GM12875 (cell line): Measurements from ENCODE around the gene MARCHF11.

ENCODE experiments used
- H3K4me3 ChIP-seq: one replicate; pipeline ENCODE4 v1.5.1; 2011; ENCODE audit warnings: low read depth, low read length, control low read depth
- CTCF ChIP-seq: IDR thresholded peaks from 2 replicates; pipeline ENCODE4 v1.5.1; 2011; ENCODE audit warnings: low read depth, mild to moderate bottlenecking, control low read depth, inconsistent platforms, low read length, moderate library complexity, borderline replicate concordance; ENCODE audit not compliant: insufficient read depth

The MARCHF11 gene

DNA sequence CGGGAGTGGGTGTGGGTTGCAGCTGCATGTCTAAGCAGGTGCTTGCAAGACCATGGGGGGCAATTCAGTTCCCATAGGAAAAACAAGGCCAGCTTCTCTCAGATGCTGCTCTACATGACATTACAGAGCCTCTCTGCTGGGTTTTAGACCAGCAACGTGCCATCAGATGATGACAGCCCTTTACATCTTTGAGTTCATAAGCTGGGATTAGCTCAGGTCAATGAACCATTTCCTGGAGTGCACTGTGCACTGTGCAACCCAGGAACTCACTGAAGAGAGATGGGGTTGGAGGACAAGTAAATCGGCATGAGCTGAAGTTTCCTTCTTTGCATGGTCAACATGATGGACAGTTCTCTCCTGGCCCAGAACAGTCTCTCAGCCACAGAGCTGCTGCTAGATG, 160.6 kb downstream of the MARCHF11 start:
- no peak for TF ChIP-seq CTCF
- no peak overlapping the region for H3K4me3 ChIP-seq

DNA sequence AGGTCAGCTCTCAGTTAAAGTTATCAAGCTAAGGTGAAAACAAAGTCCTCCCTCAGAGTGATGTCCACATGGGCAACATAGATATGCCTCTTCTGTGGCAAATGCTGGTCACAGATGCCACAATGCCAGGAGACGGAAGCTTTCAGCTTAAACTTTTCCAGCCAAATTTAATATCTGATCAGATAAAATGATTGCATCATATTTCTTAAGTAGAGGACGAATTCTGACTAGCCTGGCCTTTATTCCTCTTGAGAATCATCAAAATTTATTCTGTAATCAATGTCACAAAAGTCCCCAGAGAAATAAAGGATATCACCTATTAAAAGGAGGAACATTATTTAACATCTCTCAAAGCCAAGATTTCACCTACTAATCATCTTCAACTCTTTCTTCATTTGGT, 161.9 kb downstream of the MARCHF11 start:
- TF ChIP-seq CTCF, result no peak
- H3K4me3 ChIP-seq, result no peak overlapping the region
